Measurements from ENCODE around the gene AJAP1.

DNA sequence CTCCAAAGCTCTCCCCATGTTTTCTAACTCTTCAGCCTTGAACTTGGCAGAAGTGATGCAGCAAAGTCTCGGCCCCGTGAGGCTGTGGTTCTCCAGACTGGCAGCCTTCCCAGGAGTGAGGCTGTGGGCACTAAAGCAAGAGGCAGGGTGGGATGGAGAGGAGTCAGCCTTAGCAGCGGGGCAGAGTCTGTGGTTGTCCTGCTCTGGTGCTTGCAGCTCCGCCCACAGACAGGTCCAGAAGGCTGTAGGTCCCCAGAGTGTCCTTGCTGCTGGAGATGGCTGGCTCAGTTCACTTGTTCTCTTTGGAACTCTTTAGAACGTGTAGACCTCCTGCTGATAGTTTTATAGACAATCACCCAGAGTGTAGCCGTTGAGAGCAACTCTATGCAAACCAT is 142.6 kb downstream of the AJAP1 start:
- no peak for TF ChIP-seq POLR2A (IDR thresholded peaks at IDR 0.05)
- TF ChIP-seq, protein P1, sequence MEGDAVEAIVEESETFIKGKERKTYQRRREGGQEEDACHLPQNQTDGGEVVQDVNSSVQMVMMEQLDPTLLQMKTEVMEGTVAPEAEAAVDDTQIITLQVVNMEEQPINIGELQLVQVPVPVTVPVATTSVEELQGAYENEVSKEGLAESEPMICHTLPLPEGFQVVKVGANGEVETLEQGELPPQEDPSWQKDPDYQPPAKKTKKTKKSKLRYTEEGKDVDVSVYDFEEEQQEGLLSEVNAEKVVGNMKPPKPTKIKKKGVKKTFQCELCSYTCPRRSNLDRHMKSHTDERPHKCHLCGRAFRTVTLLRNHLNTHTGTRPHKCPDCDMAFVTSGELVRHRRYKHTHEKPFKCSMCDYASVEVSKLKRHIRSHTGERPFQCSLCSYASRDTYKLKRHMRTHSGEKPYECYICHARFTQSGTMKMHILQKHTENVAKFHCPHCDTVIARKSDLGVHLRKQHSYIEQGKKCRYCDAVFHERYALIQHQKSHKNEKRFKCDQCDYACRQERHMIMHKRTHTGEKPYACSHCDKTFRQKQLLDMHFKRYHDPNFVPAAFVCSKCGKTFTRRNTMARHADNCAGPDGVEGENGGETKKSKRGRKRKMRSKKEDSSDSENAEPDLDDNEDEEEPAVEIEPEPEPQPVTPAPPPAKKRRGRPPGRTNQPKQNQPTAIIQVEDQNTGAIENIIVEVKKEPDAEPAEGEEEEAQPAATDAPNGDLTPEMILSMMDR (IDR thresholded peaks at IDR 0.05) = no peak
